ENCODE data around the gene STXBP6.

The STXBP6 gene
- 0.05 to 0.39 reads per million in 2 donors for total RNA-seq

- no peak for DNase-seq
Measured at GRCh38 chr14:25049568-25050268, at the start of gene STXBP6. Gene STXBP6, minus strand, starts transcription at chr14:25050147. Its CDS starts 75,329 bp downstream, at chr14:24974818.

GRCh38 chr14:25097120-25097519 is 47.2 kb upstream of the STXBP6 start:
- DNase-seq = no peak

- no peak for DNase-seq
Measured at GRCh38 chr14:25095736-25096437, 45.9 kb upstream of the STXBP6 start.

- DNase-seq = no peak
Measured at GRCh38 chr14:25094171-25094907, 44.4 kb upstream of the STXBP6 start.

GRCh38 chr14:25092258-25092740 is 42.4 kb upstream of the STXBP6 start:
- DNase-seq = no peak

GRCh38 chr14:25090716-25091454 is 40.9 kb upstream of the STXBP6 start:
- DNase-seq = no peak

- DNase-seq = no peak
Measured at GRCh38 chr14:25090256-25090655, 40.3 kb upstream of the STXBP6 start.

GRCh38 chr14:25089496-25089895 is 39.5 kb upstream of the STXBP6 start:
- DNase-seq = no peak

GRCh38 chr14:25086821-25087396 is 37.0 kb upstream of the STXBP6 start:
- DNase-seq = no peak

- DNase-seq = no peak
Measured at GRCh38 chr14:25086081-25086480, 36.1 kb upstream of the STXBP6 start.

- DNase-seq = no peak
Measured at GRCh38 chr14:25080682-25081081, 30.7 kb upstream of the STXBP6 start.

- no peak for DNase-seq
Measured at GRCh38 chr14:25079311-25079710, 29.4 kb upstream of the STXBP6 start.

GRCh38 chr14:25074099-25074685 is 24.2 kb upstream of the STXBP6 start:
- DNase-seq = no peak

GRCh38 chr14:25069879-25070278 is 19.9 kb upstream of the STXBP6 start:
- DNase-seq = no peak

- no peak for DNase-seq
Measured at GRCh38 chr14:25067600-25067999, 17.7 kb upstream of the STXBP6 start.

- DNase-seq = no peak
Measured at GRCh38 chr14:25062022-25062321, 12.0 kb upstream of the STXBP6 start.

GRCh38 chr14:25056688-25057078 is 6.7 kb upstream of the STXBP6 start:
- DNase-seq = no peak

- DNase-seq = no peak
Measured at GRCh38 chr14:25055992-25056687, 6.2 kb upstream of the STXBP6 start.

GRCh38 chr14:25055005-25055404 is 5.1 kb upstream of the STXBP6 start:
- DNase-seq = no peak

- DNase-seq = no peak
Measured at GRCh38 chr14:25053585-25053984, 3.6 kb upstream of the STXBP6 start.

GRCh38 chr14:25052921-25053320 is 3.0 kb upstream of the STXBP6 start:
- no peak for DNase-seq

GRCh38 chr14:25052385-25052784 is 2.4 kb upstream of the STXBP6 start:
- DNase-seq = no peak
